Cardiac septum (tissue), 1 donor: ENCODE measurements around the gene RYR3. TPM values are rescaled to one million over a fixed set of nuclear protein-coding genes. Genes with fewer than 3 reads are reported as not detected.

Experiments used
- DNase-seq: peaks from one replicate; pipeline ENCODE4 v3.0.0-alpha.2; 2020; ENCODE audit warnings: low spot score
- intact Hi-C: fragments of 100-400 bp; cut with DNase I; formaldehyde crosslinking; loops from one replicate; pipeline ENCODE4 v1.14.0; 2022
- total RNA-seq: library from RNA; stranded (reverse); fragmentation: NEBNext Ultra II Directional; extraction: Animal tissue kit (Norgen Biotek cat#: 25700); gene quantifications from one replicate; pipeline ENCODE4 v1.2.1, GENCODE V29; 2021
- donor health status: DM: no; HTN: no; CAD: no.

Gene RYR3
- total RNA-seq, 1 donor from 2014 or later, result 0.54 TPM

DNA sequence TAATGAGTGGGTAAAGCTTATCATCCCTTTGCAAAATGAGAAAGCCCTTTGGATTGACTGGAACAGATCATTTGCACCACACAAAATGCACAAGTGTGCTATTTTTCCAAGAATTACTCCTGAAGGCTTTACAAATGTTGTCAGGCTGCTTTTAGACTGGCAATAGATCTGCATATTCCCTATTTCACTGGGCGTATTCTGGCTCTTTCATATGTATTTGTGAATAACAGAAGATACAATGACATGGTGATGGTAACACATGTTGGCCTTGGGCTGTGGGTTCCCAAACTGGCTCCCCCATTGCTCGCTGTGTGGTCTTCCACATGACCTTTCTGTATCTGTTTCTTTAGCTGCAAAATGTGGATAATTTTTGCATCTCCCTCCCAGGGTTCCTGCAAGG lies 354.2 kb downstream of the RYR3 start:
- intact Hi-C loops, result no loop called here
- no peak for DNase-seq

DNA sequence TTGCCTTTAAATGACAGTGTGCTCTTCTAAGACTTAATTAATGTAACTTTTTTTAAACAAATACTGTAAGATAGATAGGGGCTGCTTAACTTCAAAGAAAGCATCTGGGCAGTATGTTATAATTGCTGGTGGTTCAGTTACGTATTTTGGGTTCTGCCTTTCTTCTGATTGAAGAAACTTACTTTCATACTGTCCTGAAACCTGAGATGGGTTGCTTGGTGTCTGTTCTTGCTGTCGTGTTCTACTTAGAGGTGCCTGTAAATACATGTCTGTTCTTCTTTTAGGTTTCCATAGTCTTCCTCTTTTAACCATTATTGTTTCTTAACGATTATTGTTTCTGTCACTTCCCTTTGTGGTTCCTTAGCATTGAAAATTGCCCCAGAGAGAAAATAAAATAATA lies 359.8 kb downstream of the RYR3 start:
- no peak for DNase-seq
- intact Hi-C loops, result loop anchor here (10.0 kb wide), 1 partner anchor 376 kb away; no protein-coding TSS in a partner anchor

DNA sequence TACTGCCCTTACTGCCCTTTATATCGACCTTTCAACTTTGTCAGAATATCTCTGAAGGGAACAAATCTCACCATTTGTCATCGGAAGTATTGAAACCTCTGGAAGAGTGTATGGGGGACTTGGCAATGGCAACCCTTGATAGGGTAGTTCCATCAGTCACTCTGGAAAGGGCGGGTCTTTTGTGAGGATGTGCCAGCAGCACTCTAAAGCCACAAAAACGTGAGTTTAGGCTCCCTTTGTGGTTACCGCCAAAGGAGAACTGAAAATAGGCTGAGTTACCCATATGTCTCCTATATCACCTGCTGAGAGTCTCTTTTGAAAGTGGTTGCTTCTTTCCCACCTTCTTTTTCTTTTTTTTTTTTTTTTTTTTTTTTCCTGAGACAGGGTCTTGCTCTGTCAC lies 360.7 kb downstream of the RYR3 start:
- intact Hi-C loops, result loop anchor here (10.0 kb wide), 1 partner anchor 377 kb away; no protein-coding TSS in a partner anchor
- no peak for DNase-seq

DNA sequence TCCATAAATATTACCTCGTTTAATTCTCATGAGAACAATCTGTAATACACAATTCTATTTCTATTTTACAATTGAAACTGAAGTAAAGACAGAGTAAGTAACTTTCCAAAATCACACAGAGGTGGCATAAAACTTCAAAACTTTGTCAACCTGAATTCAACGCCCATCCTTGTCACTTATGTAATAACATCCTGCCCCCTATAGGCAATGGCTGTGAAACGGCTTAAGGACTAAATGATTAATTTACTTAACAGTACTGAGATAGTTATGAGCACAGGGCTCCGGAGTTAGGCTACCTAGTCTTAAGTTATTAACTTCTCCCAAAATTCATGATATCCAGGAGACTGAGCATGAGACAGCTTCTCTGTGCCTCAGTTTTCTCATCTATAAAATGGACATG lies 364.5 kb downstream of the RYR3 start:
- intact Hi-C loops, result loop anchor here (10.0 kb wide), 1 partner anchor 380 kb away; no protein-coding TSS in a partner anchor
- DNase-seq, result no peak

DNA sequence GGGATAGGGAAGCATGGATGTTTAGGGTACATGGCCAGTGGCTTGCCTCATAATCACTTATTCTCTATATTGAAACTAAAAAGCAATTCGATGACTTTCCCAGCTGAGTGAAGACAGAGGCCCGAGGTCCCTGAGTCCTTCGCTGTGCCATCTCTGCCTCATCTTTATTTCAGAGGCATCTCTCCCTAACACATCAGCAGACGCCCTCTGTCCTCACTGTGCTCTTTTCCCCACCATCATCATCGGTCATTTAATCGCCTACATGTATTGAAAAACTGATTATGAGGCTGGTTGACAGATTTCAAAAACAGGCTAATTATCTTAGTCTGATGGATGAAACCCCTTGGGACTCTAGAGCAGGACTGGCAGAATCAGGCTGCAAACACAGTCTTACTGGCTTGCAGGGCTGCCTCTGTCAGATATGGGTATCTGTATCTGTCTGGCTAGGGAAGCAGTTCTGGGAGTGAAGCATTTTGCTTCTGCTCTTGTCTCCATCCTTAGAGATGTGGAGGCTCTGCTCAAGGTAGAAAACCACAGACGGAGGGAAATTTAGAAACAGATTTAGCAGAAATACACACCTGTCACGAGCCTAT lies 366.6 kb downstream of the RYR3 start:
- intact Hi-C loops, result loop anchor here (10.0 kb wide), 1 partner anchor 383 kb away; no protein-coding TSS in a partner anchor
- DNase-seq, result no peak

DNA sequence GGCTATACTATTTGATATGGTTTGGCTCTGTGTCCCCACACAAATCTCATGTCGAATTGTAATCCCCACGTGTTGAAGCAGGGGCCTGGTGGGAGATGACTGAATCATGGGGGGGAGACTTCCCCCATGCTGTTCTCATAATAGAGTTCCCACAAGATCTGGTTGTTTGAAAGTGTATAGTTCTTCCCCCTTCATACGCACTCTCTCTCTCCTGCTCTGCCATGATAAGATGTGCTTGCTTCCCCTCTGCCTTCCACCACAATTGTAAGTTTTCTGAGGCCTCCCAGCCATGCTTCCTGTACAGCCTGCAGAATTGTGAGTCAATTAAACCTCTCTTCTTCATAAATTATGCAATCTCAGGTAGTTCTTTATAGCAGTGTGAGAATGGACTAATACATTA lies 367.4 kb downstream of the RYR3 start:
- intact Hi-C loops, result loop anchor here (10.0 kb wide), 1 partner anchor 383 kb away; no protein-coding TSS in a partner anchor
- DNase-seq, result no peak

DNA sequence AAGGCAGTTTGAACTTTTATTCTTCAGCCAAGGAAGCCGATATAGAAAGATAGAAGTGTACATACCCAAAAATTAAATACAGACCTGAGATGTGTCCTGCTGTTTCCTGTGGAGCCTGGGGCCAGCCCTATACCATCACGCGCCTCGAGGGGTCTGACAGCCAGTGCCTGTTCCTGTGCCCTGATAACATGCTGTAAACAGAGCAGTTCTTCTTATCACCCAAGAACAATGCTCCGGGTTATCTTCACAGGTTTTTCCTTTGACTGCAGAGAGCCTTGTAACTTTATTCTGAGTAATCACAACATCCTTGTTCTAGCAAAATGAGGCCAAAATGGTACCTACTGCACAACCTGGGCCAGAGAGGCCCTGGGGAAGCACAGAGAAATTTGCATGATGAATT lies 367.8 kb downstream of the RYR3 start:
- DNase-seq, result no peak
- intact Hi-C loops, result loop anchor here (10.0 kb wide), 1 partner anchor 384 kb away; no protein-coding TSS in a partner anchor

DNA sequence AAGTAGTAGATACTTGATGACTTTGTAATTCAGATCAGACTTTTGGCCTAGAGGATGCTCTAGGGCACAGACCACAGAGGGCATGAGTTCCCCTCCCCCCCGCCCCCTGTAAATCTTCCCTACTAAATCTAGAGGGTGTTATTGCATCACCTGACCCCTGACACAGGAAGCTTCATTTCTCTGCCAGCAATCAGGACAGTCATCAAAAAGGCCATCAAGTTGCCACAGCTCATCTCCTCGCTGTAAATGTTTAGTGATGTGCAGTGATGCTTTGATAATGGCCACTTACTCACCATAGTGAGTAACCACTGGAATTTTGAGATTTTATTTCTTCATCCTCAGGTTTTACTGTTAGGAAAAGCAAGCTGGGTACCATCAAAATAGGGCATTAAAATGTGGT lies 368.3 kb downstream of the RYR3 start:
- intact Hi-C loops, result loop anchor here (10.0 kb wide), 1 partner anchor 384 kb away; no protein-coding TSS in a partner anchor
- no peak for DNase-seq

DNA sequence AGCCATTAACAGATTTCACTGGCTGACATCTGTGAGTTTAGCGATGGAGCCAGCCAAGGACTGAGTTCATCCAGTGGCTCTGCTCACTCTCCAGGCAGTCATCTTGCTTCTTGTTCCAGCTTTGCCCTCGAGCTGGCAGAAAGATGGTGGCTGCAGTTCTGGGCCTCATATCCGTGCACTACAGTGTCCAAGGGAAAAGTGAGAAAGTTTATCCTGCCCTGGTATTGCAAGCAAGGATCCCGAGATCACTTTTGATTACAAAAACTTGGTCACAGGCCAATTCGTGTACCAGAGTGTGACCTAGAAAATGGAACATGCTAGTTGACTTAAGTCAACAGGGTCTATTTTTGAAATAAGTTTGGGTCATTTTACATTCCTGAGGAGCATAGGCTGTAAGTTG lies 369.6 kb downstream of the RYR3 start:
- intact Hi-C loops, result no loop called here

DNA sequence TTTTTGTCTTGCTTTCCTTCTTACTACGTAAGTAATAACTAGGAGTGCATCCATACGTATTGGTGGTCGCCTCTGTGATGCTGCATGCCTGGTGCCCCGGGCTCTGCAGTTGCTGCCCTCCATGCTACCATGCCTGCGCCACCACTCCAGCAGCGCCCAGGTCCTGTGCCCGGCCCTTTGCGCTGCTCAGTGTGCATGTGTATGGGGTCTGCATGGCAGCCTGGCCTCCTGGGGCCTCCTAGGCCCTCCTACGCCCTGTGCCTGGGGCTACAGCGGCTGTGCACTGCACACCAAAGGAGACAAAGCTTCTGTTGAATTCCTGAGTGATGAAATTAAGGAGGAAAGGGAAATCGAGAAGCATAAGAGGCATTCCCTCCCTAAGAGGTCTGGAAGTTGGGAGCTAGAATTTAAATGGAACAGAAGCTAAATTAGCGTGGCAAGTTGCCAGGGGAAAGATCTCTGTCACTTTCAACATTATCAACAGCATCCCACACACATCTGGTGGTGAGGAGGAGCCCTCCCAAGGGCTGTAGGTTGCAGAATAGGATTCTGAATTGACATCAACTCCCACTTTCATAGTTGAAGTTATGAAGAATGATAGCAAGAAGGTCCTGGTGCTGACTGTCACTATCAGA lies 382.5 kb downstream of the RYR3 start:
- intact Hi-C loops, result no loop called here
- no peak for DNase-seq

More for the DNA sequence above, 369.6 kb downstream of the RYR3 start:
- DNase-seq, result no peak

DNA sequence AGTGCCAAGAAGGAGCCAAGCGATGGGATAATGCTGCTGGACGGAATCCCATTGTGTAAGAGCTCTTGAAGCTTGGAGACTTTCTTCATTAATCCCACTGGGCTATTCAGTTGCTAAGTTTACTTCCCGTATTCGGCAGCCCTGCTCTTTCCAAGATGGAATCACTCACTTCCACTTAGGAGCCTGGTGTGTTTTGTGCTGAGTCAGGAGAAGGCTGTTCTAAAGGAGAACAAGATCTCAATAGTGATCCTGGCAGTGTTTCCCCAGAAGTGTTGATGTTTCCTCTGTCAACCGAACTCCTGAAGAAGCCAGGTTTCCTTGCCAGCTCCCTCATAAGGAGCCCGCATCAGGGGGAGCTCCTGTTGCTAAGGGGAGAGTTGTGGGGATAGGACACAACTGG lies 387.4 kb downstream of the RYR3 start:
- DNase-seq, result no peak

DNA sequence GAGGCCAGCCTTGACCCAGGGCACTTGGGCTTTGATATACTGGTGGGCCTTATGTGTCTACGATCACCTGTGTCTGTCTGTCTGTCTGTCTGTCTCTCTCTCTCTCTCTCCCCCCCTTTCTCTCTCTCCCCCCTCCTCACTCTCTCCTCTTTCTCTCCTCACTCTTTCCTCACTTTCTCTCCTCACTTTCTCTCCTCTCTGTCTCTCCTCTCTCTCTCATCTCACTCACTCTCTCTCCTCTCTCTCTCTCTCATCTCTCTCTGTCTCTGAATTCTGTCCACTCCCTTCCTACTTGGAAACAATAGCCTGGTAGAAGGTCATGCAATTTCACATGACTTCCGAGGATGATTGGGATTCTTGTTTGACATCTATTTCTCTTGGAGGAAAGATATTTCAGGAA lies 388.4 kb downstream of the RYR3 start:
- DNase-seq, result no peak
- intact Hi-C loops, result loop anchor here (5.0 kb wide), 1 partner anchor 407 kb away; no protein-coding TSS in a partner anchor

More for the DNA sequence above, 387.4 kb downstream of the RYR3 start:
- intact Hi-C loops, result loop anchor here (5.0 kb wide), 1 partner anchor 406 kb away; no protein-coding TSS in a partner anchor

DNA sequence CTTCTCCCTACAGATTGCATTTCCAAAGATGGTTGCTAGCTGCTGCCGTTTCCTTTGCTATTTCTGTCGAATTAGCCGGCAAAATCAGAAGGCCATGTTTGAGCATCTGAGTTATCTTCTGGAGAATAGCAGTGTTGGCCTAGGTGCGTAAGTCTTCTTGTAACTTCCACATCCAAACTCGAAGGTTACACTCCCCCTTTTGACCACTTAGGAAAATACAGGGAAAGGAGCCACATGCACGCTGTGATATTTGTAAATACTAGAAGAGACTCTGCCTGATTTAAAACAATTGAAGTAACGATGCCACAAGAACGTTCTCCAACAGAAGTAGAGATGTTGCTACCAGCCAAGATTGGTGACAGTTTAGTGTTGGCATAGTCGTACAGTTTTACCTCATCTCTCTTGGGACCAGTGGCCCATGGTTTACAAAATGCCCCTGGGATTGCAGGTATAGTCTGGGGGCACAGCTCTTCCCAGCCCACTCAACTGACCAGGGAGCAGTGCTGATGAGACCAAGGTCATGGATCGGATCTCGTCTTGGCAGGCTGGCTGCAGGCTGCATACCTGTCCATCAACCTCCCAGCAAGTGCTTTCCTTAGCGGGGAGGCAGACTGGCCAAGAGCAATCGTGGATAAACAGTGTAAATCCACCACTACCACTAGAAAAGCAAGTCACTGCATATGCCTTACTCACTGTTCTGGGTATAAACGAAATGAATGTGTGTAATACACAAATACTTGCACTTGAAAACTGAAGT lies 389.1 kb downstream of the RYR3 start:
- DNase-seq, result no peak
- intact Hi-C loops, result loop anchor here (5.0 to 10.0 kb wide), 4 partner anchors 408 to 678 kb away; no protein-coding TSS in a partner anchor

DNA sequence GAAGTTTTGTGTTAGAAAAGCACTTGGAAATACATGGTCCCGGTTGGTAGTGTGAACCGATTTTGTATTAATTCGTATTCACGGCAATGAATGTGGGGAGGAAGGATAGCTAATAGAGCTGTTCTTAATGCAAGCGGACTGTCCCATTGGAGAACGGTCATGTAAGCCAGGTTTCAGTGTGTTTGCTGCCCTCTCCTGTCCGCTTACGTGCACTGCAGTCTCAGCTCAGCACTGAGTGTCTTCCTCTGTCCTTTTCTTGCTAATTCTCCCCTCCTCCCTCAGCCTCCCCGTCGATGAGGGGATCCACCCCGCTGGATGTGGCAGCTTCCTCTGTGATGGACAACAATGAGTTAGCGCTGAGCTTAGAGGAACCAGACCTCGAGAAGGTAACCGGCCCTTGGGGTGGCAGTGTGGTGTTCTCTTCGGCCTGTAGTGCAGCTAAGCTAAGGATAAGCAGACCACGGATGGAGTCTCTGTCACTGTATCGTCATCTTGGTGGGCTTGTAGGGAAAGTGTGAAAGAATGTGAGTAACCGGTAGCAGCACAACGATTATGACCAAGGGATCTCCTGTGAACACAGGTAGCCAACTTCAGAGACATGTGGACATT lies 390.0 kb downstream of the RYR3 start:
- DNase-seq, result no peak
- intact Hi-C loops, result loop anchor here (5.0 to 10.0 kb wide), 3 partner anchors 466 to 678 kb away; no protein-coding TSS in a partner anchor

DNA sequence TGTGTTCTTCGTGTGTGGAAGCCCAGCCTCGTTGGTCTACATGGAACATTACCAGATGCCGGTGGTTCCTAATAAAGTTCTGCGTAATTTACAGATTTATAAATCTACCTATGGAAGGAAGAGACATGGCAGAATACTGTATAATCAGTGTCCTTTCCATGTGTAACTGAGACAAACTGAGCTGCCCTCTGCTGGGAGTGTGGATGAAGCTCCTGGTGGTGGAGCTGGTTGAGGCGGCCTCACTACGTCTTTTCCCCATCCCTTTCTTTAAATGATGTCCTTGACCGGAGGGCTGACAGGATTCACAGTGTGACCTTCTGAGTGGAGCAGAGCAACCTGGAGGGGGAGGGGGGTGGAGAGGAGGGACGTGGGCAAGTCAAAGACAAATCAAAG lies 390.5 kb downstream of the RYR3 start:
- intact Hi-C loops, result loop anchor here (5.0 to 10.0 kb wide), 3 partner anchors 466 to 679 kb away; no protein-coding TSS in a partner anchor
- DNase-seq, result no peak

DNA sequence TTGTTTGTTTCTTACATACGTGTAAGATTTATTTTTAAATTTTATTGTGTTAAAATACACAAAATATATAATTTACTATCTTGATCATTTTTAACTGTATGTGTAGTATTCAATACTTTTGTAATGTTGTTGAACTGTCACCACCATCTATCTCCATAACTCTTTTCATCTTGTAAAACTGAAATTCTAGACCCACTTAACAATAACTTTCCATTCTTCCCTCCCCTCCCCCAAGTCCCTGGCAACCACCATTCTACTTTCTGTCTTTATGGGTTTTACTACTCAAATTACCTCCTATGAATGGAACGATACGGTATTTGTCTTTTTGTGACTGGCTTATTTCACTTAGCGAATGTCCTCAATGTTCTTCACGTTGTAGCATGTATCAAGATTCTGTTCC lies 395.4 kb downstream of the RYR3 start:
- intact Hi-C loops, result loop anchor here (10.0 kb wide), 1 partner anchor 471 kb away; no protein-coding TSS in a partner anchor
- DNase-seq, result no peak

DNA sequence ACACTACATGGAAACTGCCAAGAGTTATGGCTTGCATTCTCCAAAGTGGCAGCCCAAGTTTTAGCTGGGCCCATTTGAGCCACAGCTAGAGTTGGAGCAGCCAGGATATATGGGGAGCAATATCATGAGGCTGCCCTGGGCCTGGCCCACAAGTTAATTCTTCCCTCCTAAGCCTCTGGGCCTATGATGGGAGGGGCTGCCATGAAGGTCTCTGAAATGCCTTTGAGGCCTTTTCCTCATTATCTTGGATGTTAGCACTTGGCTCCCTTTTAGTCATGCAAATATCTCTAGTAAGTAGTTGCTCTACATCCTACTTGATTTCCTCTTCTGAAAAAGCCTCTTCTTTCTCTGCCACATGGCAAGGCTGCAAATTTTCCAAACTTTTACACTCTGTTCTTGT lies 400.0 kb downstream of the RYR3 start:
- intact Hi-C loops, result no loop called here
- DNase-seq, result no peak

DNA sequence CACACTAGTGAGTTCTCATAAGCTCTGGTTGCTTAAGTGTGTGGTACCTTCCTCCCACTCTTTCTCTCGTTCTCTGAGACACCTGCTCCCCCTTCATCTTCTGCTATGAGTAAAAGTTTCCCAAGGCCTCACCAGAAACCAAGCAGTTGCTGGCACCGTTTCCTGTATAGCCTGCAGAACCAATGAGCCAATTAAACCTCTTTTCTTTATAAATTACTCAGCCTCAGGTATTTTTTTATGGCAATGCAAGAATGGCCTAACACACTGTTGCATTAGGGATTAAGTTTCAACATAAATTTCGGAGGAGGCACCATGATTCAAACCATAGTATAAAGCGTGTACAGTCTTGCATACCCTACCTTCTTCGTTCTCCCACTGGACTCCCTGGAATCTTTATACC lies 405.3 kb downstream of the RYR3 start:
- intact Hi-C loops, result no loop called here
- DNase-seq, result no peak

DNA sequence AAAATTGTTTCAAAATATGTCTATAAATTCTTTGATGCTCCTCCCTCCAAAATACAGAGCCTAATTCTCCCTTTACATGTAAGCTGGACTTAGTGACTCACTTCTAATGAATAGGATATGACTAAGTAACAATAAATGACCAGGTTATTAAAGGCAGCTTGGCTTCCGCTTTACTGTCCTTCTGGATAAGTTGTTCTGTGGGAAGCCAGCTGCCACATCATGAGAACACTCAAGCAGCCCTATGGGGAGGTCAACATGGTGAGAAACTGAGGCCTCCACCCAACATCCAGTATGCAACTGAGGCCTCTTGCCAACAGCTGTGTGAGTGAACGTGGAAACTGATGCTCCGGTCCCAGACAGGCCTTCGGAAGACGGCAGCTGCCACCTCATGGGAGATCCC lies 410.2 kb downstream of the RYR3 start:
- DNase-seq, result no peak
- intact Hi-C loops, result no loop called here
